HS-27A (cell line): ENCODE measurements around the gene GSTM4.
"Not testable (repeated sequence)": the region's sequence is repeated elsewhere in the genome, so short reads cannot be mapped to it uniquely, and the experiment has no call there.

Experiments used
- DNase-seq: peaks from one replicate; pipeline ENCODE4 v3.0.0-alpha.2; 2012; ENCODE audit warnings: low read depth, missing footprints

Gene GSTM4

GRCh38 chr1:109637446-109637845 lies 18.5 kb upstream of the GSTM4 start:
- no peak for DNase-seq

- no peak for DNase-seq
Observed at GRCh38 chr1:109639063-109639840, 16.6 kb upstream of the GSTM4 start.

- no peak for DNase-seq
Observed at GRCh38 chr1:109639841-109640184, 16.1 kb upstream of the GSTM4 start.

GRCh38 chr1:109640285-109640865 lies 15.5 kb upstream of the GSTM4 start:
- no peak for DNase-seq

GRCh38 chr1:109641078-109641740 lies 14.7 kb upstream of the GSTM4 start:
- DNase-seq: no peak

- DNase-seq: no peak
Observed at GRCh38 chr1:109641861-109642260, 14.0 kb upstream of the GSTM4 start.

GRCh38 chr1:109642626-109643025 lies 13.3 kb upstream of the GSTM4 start:
- no peak for DNase-seq

- no peak for DNase-seq
Observed at GRCh38 chr1:109643385-109644230, 12.3 kb upstream of the GSTM4 start.

GRCh38 chr1:109644670-109645069 lies 11.2 kb upstream of the GSTM4 start:
- no peak for DNase-seq

GRCh38 chr1:109649491-109649914 lies 6.4 kb upstream of the GSTM4 start:
- no peak for DNase-seq

GRCh38 chr1:109650609-109651008 lies 5.3 kb upstream of the GSTM4 start:
- peak; percentile 46 for DNase-seq

- no peak for DNase-seq
Observed at GRCh38 chr1:109652402-109652801, 3.5 kb upstream of the GSTM4 start.

GRCh38 chr1:109653306-109653705 lies 2.6 kb upstream of the GSTM4 start:
- no peak for DNase-seq

GRCh38 chr1:109654519-109654918 lies 1.4 kb upstream of the GSTM4 start:
- no peak for DNase-seq

GRCh38 chr1:109657395-109657794 lies 1.5 kb downstream of the GSTM4 start:
- DNase-seq: no peak

GRCh38 chr1:109657970-109658369 lies 2.1 kb downstream of the GSTM4 start:
- no peak for DNase-seq

- no peak for DNase-seq
Observed at GRCh38 chr1:109658533-109659042, 2.7 kb downstream of the GSTM4 start.

GRCh38 chr1:109659145-109659544 lies 3.2 kb downstream of the GSTM4 start:
- no peak for DNase-seq

- no peak for DNase-seq
Observed at GRCh38 chr1:109659997-109660690, 4.2 kb downstream of the GSTM4 start.

- DNase-seq: not testable (repeated sequence)
Observed at GRCh38 chr1:109660691-109661026, 4.8 kb downstream of the GSTM4 start.

GRCh38 chr1:109661391-109661790 lies 5.5 kb downstream of the GSTM4 start:
- no peak for DNase-seq

- no peak for DNase-seq
Observed at GRCh38 chr1:109664671-109665070, 8.8 kb downstream of the GSTM4 start.
